DOHH2 (cell line): ENCODE measurements around the gene GPHN.
A peak's percentile ranks its signal among the peaks of the same experiment; 100 is the strongest.

ENCODE experiments used
- H3F3A ChIP-seq: fragments of 200-600 bp; sonication (generic), shearing (Covaris generic); 2 replicates; pipeline ENCODE4 v1.6.0; 2016; ENCODE audit warnings: antibody characterized with exemption, mild to moderate bottlenecking; ENCODE audit not compliant: control insufficient read depth, insufficient read depth
- H3K27ac ChIP-seq: fragments of 200-600 bp; sonication (generic); 2 replicates; pipeline ENCODE4 v1.5.1; 2014; ENCODE audit warnings: low read depth, mild to moderate bottlenecking, low read length, moderate library complexity
- H3K27me3 ChIP-seq: fragments of 200-600 bp; sonication (generic); 2 replicates; pipeline ENCODE4 v1.6.1; 2014; ENCODE audit warnings: mild to moderate bottlenecking, low read length, mixed read lengths; ENCODE audit not compliant: control insufficient read depth
- H3K36me3 ChIP-seq: fragments of 200-600 bp; sonication (generic); 2 replicates; pipeline ENCODE4 v1.6.1; 2014; ENCODE audit warnings: mild to moderate bottlenecking, low read length, moderate library complexity, mixed read lengths; ENCODE audit not compliant: control insufficient read depth
- H3K4me1 ChIP-seq: fragments of 200-600 bp; sonication (generic); 2 replicates; pipeline ENCODE4 v1.6.1; 2014; ENCODE audit warnings: mild to moderate bottlenecking, low read length, mixed read lengths; ENCODE audit not compliant: control insufficient read depth
- H3K4me2 ChIP-seq: fragments of 200-600 bp; sonication (generic); 2 replicates; pipeline ENCODE4 v1.6.0; 2014; ENCODE audit warnings: mild to moderate bottlenecking, low read length, moderate library complexity
- H3K4me3 ChIP-seq: fragments of 200-600 bp; sonication (generic); 2 replicates; pipeline ENCODE4 v1.5.1; 2014; ENCODE audit warnings: mild to moderate bottlenecking, low read length, mixed read lengths
- H3K79me2 ChIP-seq: fragments of 200-600 bp; sonication (generic); 2 replicates; pipeline ENCODE4 v1.6.1; 2014; ENCODE audit warnings: mild to moderate bottlenecking, low read length, mixed read lengths; ENCODE audit not compliant: control insufficient read depth
- H3K9me2 ChIP-seq: fragments of 200-600 bp; sonication (generic); replicated peaks from 2 replicates; pipeline ENCODE4 v1.6.1; 2014; ENCODE audit warnings: mild to moderate bottlenecking, low read length, mixed read lengths; ENCODE audit not compliant: control insufficient read depth
- H3K9me3 ChIP-seq: fragments of 200-600 bp; sonication (generic); 2 replicates; pipeline ENCODE4 v1.6.1; 2014; ENCODE audit warnings: antibody characterized with exemption, low read length, mixed read lengths; ENCODE audit not compliant: control insufficient read depth, insufficient read depth
- H4K20me1 ChIP-seq: fragments of 200-600 bp; sonication (generic); 2 replicates; pipeline ENCODE4 v1.6.0; 2014; ENCODE audit warnings: low read depth, mild to moderate bottlenecking, antibody characterized with exemption, low read length, moderate library complexity; ENCODE audit not compliant: control insufficient read depth, insufficient read depth
- EZH2phosphoT487 ChIP-seq: fragments of 200-600 bp; sonication (generic); IDR thresholded peaks from 2 replicates; pipeline ENCODE4 v1.6.1; 2017; ENCODE audit warnings: borderline replicate concordance, mild to moderate bottlenecking, antibody characterized with exemption, low read length, moderate library complexity, mixed read lengths
- TF ChIP-seq, protein P1 (sequence below): fragments of 200-600 bp; sonication (generic); IDR thresholded peaks from one replicate; pipeline ENCODE4 v1.5.1; 2014; ENCODE audit warnings: antibody characterized with exemption, mild to moderate bottlenecking, low read depth, low read length; ENCODE audit not compliant: poor library complexity, severe bottlenecking

GPHN gene

DNA sequence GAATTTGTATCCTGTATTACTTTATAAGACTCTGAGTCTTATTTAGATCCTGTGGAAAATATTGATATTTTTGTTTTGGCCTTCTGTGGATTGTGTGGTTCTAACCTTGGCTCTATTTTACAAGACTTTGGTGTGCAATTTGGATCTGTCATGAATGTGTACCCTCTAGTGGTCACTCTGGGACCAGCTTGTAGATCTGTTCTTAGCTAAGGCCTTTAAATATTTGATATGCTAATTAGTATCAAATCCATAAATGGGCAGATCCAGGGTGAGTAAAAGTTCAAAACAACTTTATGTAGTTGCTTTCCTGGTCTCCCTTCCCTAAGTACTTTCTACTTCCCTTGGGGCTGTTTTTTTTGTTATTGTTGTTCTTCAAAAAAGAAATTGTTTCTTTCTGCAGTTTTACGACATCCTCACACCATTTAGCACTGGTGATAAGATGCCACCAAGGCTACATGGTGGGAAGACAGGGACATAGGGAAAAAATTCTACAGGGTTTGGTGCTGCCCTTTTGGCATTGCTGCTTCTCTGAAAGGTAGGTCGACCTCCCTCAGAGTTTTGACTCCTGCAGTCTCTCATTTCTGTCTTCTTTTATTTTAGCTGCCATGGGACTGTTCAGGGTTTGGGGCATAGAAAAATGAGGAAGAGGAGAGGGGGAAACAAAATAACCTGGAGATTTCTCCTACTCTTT is 238.5 kb downstream of the GPHN start:
- no peaks in the 10 kb centered on the region for H3K9me2 ChIP-seq
- no peaks in the 10 kb centered on the region; the same call in 1 of the 2 replicates for H3K79me2 ChIP-seq
- no peaks in the 10 kb centered on the region for H3F3A ChIP-seq
- TF ChIP-seq EZH2phosphoT487, result no peak
- TF ChIP-seq, protein P1, sequence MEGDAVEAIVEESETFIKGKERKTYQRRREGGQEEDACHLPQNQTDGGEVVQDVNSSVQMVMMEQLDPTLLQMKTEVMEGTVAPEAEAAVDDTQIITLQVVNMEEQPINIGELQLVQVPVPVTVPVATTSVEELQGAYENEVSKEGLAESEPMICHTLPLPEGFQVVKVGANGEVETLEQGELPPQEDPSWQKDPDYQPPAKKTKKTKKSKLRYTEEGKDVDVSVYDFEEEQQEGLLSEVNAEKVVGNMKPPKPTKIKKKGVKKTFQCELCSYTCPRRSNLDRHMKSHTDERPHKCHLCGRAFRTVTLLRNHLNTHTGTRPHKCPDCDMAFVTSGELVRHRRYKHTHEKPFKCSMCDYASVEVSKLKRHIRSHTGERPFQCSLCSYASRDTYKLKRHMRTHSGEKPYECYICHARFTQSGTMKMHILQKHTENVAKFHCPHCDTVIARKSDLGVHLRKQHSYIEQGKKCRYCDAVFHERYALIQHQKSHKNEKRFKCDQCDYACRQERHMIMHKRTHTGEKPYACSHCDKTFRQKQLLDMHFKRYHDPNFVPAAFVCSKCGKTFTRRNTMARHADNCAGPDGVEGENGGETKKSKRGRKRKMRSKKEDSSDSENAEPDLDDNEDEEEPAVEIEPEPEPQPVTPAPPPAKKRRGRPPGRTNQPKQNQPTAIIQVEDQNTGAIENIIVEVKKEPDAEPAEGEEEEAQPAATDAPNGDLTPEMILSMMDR, result peak; percentile 58
- H3K4me3 ChIP-seq, result no peak overlapping the region
- H3K27me3 ChIP-seq, result no peaks in the 10 kb centered on the region
- H3K27ac ChIP-seq, result no peak overlapping the region
- H3K9me3 ChIP-seq, result no peaks in the 10 kb centered on the region
- no peaks in the 10 kb centered on the region for H3K36me3 ChIP-seq
- peaks cover 11% of the 10 kb centered on the region for H3K4me1 ChIP-seq
- H4K20me1 ChIP-seq, result no peaks in the 10 kb centered on the region
- H3K4me2 ChIP-seq, result no peak overlapping the region

DNA sequence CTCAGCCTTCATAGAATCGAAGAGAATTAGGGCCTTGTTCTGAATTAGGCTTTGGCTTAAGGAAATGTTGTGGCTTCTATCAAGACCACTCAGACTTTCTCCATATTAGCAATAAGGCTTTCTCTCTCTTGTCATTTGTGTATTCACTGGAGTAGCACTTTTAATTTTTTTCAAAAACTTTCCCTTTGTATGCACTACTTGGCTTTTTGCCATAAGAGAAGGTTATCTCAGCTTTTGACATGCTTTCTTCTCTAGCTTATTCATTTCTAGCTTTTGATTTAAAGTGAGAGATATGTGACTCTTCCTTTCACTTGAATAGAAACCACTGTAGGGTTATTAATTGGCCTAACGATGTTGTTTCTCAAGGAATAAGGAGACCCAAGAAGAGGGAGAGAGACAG is 244.2 kb downstream of the GPHN start:
- no peaks in the 10 kb centered on the region for H3F3A ChIP-seq
- H4K20me1 ChIP-seq, result no peaks in the 10 kb centered on the region
- H3K36me3 ChIP-seq, result no peaks in the 10 kb centered on the region
- H3K9me3 ChIP-seq, result no peaks in the 10 kb centered on the region
- TF ChIP-seq EZH2phosphoT487, result no peak
- H3K27ac ChIP-seq, result no peak overlapping the region
- no peaks in the 10 kb centered on the region for H3K4me1 ChIP-seq
- H3K27me3 ChIP-seq, result no peaks in the 10 kb centered on the region
- H3K4me2 ChIP-seq, result no peak overlapping the region
- no peaks in the 10 kb centered on the region; the same call in 1 of the 2 replicates for H3K79me2 ChIP-seq
- no peaks in the 10 kb centered on the region for H3K9me2 ChIP-seq
- H3K4me3 ChIP-seq, result no peak overlapping the region

DNA sequence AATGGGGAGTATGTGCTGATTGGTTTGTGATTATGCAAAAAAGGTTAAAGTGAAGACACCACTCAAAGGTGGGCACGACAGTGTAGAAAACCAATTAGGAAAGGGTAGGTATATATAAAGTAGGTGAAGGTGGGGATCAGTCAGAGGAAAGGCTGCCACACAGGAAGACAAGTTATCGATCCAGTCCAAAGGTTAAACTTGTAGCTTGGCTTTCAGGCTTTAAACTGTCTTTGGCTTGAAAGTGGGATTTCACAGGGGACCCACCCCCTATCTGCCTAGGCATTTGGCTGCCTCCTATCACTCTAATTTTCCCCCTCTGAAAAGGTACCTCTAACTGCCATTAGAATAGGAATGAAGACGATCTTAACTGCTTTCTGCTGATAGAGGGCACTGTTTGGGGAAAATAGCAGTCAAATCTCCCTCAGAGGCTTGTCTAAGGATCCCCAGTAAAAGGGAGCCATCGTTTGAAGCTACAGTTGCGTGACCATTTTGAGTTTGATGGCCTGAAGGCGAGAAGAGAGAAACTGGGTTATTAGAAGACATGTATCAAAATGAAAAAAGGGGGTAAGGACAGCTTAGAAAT is 250.2 kb downstream of the GPHN start:
- Histone ChIP-seq H3K4me2 (no peak overlapping the region), H3K27me3 (no peaks in the 10 kb centered on the region), H4K20me1 (no peaks in the 10 kb centered on the region), H3K9me3 (no peaks in the 10 kb centered on the region), H3F3A (no peaks in the 10 kb centered on the region), H3K4me3 (no peak overlapping the region), H3K9me2 (no peaks in the 10 kb centered on the region), H3K4me1 (no peaks in the 10 kb centered on the region), H3K27ac (no peak overlapping the region), H3K79me2 (no peaks in the 10 kb centered on the region), H3K36me3 (no peaks in the 10 kb centered on the region)
- no peak for TF ChIP-seq EZH2phosphoT487
- TF ChIP-seq, protein P1, result no peak

DNA sequence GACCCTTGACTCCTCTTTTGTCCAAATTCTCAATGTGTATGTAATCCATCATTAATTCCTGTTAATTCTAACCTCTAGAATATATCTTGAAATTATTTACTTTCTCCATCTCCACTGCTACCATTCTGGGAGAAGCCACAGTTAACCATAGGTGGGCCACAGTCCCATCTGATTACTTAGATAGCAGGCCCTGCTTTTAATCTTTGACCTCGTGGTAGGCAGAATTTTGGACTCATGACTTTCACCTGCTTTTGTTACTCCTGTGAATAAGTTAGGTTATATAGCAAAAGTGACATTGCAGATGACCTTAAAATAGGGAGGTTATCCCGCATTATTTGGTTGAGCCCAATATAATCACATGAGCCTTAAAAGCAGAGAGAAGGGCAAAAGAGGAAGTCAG is 264.2 kb downstream of the GPHN start:
- no peaks in the 10 kb centered on the region for H3F3A ChIP-seq
- no peak for TF ChIP-seq EZH2phosphoT487
- TF ChIP-seq, protein P1, result no peak
- no peak overlapping the region for H3K4me2 ChIP-seq
- no peak overlapping the region for H3K4me3 ChIP-seq
- no peaks in the 10 kb centered on the region for H3K79me2 ChIP-seq
- no peaks in the 10 kb centered on the region for H3K9me3 ChIP-seq
- H4K20me1 ChIP-seq, result no peaks in the 10 kb centered on the region
- no peaks in the 10 kb centered on the region for H3K27me3 ChIP-seq
- H3K9me2 ChIP-seq, result no peaks in the 10 kb centered on the region
- no peaks in the 10 kb centered on the region for H3K4me1 ChIP-seq
- H3K27ac ChIP-seq, result no peak overlapping the region
- no peaks in the 10 kb centered on the region for H3K36me3 ChIP-seq
